ENCODE results near the gene TFDP1. TPM values are rescaled to one million over a fixed set of nuclear protein-coding genes. Genes with fewer than 3 reads are reported as not detected.
"Not testable (repeated sequence)": the region's sequence is repeated elsewhere in the genome, so short reads cannot be mapped to it uniquely, and the experiment has no call there.

The TFDP1 gene
- total RNA-seq, 4 donors from 2014 or later, result 21.9 to 49.0 (median 29.2) TPM

DNA sequence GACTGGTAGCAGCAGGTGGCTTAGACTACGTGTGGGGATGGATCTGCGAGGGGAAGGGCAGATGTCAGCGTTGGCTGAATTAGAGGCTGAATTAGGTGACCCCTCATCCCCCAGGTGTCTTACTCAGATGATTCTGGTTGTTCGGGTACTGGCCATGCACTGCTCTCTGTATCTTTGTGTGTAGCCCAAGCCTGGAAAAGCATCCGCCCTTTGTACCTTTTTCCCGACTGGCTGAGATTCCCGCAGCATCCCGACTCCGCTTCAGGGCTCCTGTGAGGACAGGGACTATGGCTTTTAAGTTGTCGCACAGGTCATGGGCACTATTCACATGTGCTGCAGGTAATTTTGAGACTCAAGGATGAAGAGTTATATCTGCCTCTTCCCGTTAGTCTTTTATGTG is 7.2 kb downstream of the TFDP1 start:
- H3K4me1 ChIP-seq, result peaks cover 0 to 2% (median 0%) of the 10 kb centered on the region in 3 donors
- 83 to 87% methylated on average over 6 to 11 of the region's 11 CpGs for WGBS, 2 donors (ENCODE audit: low coverage in 1 of 2)
- no peaks in the 10 kb centered on the region for H3K27me3 ChIP-seq
- peaks cover 0 to 33% of the 10 kb centered on the region in 2 donors for H3K36me3 ChIP-seq
- H3K27ac ChIP-seq, result no peak overlapping the region
- no peaks in the 10 kb centered on the region for H3K9me3 ChIP-seq
- ATAC-seq, result no peak
- TF ChIP-seq, protein P1, sequence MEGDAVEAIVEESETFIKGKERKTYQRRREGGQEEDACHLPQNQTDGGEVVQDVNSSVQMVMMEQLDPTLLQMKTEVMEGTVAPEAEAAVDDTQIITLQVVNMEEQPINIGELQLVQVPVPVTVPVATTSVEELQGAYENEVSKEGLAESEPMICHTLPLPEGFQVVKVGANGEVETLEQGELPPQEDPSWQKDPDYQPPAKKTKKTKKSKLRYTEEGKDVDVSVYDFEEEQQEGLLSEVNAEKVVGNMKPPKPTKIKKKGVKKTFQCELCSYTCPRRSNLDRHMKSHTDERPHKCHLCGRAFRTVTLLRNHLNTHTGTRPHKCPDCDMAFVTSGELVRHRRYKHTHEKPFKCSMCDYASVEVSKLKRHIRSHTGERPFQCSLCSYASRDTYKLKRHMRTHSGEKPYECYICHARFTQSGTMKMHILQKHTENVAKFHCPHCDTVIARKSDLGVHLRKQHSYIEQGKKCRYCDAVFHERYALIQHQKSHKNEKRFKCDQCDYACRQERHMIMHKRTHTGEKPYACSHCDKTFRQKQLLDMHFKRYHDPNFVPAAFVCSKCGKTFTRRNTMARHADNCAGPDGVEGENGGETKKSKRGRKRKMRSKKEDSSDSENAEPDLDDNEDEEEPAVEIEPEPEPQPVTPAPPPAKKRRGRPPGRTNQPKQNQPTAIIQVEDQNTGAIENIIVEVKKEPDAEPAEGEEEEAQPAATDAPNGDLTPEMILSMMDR (IDR thresholded peaks at IDR 0.05), result no peak
- TF ChIP-seq POLR2A (IDR thresholded peaks at IDR 0.05), result no peak
- no peak for TF ChIP-seq POLR2AphosphoS5 (IDR thresholded peaks at IDR 0.05)
- TF ChIP-seq EP300 (IDR thresholded peaks at IDR 0.05), result no peak
- H3K4me3 ChIP-seq, result no peak overlapping the region

DNA sequence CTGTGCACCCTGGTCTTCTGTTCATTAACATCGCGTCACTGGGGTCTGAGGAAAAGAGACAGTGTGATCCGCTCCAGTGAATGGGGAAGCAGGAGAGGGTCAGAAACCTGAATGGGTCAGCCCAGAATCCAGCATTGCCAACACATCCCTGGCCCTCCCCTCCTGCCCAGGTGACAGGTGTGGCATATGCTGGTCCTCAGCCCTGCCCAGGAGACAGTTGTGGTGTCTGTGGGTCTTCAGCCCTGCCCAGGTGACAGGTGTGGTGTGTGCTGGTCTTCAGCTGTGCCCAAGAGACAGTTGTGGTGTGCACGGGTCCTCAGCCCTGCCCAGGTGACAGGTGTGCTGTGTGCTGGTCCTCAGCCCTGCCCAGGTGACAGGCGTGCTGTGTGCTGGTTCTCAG is 8.0 kb downstream of the TFDP1 start:
- H3K27ac ChIP-seq, result no peak overlapping the region
- TF ChIP-seq POLR2AphosphoS5 (IDR thresholded peaks at IDR 0.05) (no peak), EP300 (IDR thresholded peaks at IDR 0.05) (no peak), POLR2A (IDR thresholded peaks at IDR 0.05) (no peak)
- TF ChIP-seq, protein P1 (IDR thresholded peaks at IDR 0.05), result no peak
- no peak overlapping the region for H3K4me3 ChIP-seq
- peaks cover 0 to 38% of the 10 kb centered on the region in 2 donors for H3K36me3 ChIP-seq
- no peaks in the 10 kb centered on the region for H3K27me3 ChIP-seq
- H3K4me1 ChIP-seq, result no peaks in the 10 kb centered on the region
- WGBS, 2 donors (ENCODE audit: low coverage in 1 of 2), result no CpG with 5 or more reads among the region's 5 CpGs
- H3K9me3 ChIP-seq, result no peaks in the 10 kb centered on the region
- ATAC-seq, result no peak

DNA sequence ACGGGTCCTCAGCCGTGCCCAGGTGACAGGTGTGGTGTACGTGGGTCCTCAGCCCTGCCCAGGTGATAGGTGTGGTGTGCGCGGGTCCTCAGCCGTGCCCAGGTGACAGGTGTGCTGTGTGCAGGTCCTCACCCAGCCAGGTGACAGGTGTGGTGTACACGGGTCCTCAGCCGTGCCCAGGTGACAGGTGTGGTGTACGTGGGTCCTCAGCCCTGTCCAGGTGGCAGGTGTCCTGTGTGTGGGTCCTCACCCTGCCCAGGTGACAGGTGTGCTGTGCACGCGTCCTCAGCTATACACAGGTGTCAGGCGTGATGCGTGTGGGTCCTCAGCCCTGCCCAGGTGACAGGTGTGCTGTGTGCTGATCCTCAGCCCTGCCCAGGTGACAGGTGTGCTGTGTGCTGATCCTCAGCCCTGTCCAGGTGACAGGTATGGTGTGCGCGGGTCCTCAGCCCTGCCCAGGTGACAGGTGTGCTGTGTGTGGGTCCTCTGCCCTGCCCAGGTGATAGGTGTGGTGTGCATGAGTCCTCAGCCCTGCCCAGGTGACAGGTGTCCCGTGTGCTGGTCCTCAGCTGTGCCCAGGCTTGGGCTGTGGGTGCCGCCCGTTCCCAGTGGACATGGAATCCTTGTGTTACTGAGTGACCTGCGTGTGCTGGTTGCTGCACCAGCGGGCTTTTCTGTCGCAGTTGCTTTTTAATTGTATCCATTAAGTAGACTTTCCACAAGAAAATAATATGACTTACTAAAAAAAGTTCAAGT is 9.7 kb downstream of the TFDP1 start:
- WGBS, 2 donors (ENCODE audit: low coverage in 1 of 2), result 90 to 100% methylated on average over 3 of the region's 21 CpGs
- not testable (repeated sequence) for ATAC-seq

DNA sequence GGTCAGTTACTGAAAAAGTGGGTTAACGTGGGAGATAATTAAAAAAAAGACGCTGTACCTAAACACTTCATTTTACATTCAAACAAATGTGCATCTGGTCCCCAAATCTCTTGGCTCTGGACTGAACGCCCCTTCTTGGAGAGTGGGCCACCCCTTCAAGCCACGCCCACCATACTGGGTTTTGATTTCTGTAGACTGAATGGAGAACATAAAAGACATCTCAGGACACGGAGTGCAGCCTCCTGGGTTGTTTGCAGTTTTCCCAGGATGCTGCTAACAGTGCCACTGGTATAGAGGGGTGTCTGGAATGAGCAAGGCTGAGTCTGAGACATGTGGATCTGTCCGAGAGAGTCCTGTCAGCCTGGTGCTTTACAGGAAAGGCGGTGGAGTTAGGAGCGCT is 10.6 kb downstream of the TFDP1 start:
- Histone ChIP-seq H3K27me3 (no peaks in the 10 kb centered on the region), H3K27ac (no peak overlapping the region), H3K4me1 (no peaks in the 10 kb centered on the region), H3K9me3 (no peaks in the 10 kb centered on the region), H3K36me3 (peaks cover 0 to 36% of the 10 kb centered on the region in 2 donors), H3K4me3 (no peak overlapping the region)
- no peak for TF ChIP-seq POLR2A (IDR thresholded peaks at IDR 0.05)
- TF ChIP-seq, protein P1 (IDR thresholded peaks at IDR 0.05), result no peak
- TF ChIP-seq EP300 (IDR thresholded peaks at IDR 0.05), result no peak
- TF ChIP-seq POLR2AphosphoS5 (IDR thresholded peaks at IDR 0.05), result no peak
- ATAC-seq, result no peak
- WGBS, 2 donors (ENCODE audit: low coverage in 1 of 2), result 83 to 86% methylated on average over 3 to 5 of the region's 8 CpGs

More for the DNA sequence above, 9.7 kb downstream of the TFDP1 start:
- not testable (repeated sequence) for H3K27me3 ChIP-seq, H3K27ac ChIP-seq, H3K4me1 ChIP-seq, H3K9me3 ChIP-seq, H3K4me3 ChIP-seq
- peaks cover 0 to 40% of the 10 kb centered on the region in 2 donors for H3K36me3 ChIP-seq

DNA sequence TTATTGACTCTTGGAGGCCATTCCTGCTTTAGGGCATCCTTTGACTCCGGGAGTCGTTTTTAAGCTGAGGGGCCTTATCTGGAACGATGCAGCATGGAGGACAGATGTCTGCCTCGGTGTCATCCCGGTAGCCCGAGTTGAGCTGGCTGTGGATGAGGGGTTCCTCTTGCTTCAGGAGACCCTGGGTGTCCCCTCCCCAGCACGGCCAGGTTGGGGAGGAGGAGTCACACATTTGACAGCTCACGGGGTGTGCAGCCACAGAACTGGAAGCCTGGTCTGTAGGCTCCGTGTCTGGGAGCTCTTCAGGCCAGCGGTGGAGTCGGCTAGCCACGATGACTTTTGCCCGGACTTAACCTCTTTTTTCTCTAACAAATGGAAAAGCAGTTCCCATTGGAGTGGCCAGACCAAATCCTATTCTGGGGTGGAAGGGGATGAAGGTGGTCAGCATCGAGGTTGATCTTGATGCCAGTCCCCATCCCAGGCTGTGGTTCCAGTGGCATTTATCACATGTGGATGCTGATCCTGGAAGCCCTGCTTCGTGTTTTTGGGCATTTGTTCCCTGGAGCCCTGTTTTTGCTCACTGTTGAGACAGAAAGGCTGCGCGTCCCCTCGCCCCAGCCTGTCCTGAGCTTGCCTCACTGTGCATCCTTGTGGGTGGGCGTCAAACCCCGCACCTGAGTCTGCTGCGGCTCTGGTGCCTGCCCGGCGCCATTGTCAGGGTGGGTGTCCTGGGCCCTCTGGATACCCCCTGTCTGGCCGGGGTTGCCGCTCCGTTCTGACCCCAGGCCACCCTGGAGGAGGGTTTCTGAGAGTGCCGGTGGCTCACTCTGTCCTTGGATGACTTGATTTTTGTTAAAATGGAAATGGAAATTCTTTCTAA is 12.0 kb downstream of the TFDP1 start:
- ATAC-seq, result no peak
- H3K4me1 ChIP-seq, result no peaks in the 10 kb centered on the region
- no peaks in the 10 kb centered on the region for H3K27me3 ChIP-seq
- peaks cover 0 to 45% of the 10 kb centered on the region in 2 donors for H3K36me3 ChIP-seq
- 92 to 100% methylated on average over 3 to 9 of the region's 27 CpGs for WGBS, 2 donors (ENCODE audit: low coverage in 1 of 2)
- no peak for TF ChIP-seq POLR2AphosphoS5 (IDR thresholded peaks at IDR 0.05)
- TF ChIP-seq EP300 (IDR thresholded peaks at IDR 0.05), result no peak
- TF ChIP-seq, protein P1 (IDR thresholded peaks at IDR 0.05), result no peak
- TF ChIP-seq POLR2A (IDR thresholded peaks at IDR 0.05), result no peak
- no peaks in the 10 kb centered on the region for H3K9me3 ChIP-seq
- no peak overlapping the region for H3K27ac ChIP-seq
- no peak overlapping the region for H3K4me3 ChIP-seq

All from gastroesophageal sphincter (tissue), 4 donors.